ENCODE measurements around the gene POU2AF1. TPM values are rescaled to one million over a fixed set of nuclear protein-coding genes. Genes with fewer than 3 reads are reported as not detected.
"Not testable (repeated sequence)": the region's sequence is repeated elsewhere in the genome, so short reads cannot be mapped to it uniquely, and the experiment has no call there.

POU2AF1 gene
- polyA plus RNA-seq, 6 donors from 2014 or later: 63.6 to 114 (median 89.3) TPM

DNA sequence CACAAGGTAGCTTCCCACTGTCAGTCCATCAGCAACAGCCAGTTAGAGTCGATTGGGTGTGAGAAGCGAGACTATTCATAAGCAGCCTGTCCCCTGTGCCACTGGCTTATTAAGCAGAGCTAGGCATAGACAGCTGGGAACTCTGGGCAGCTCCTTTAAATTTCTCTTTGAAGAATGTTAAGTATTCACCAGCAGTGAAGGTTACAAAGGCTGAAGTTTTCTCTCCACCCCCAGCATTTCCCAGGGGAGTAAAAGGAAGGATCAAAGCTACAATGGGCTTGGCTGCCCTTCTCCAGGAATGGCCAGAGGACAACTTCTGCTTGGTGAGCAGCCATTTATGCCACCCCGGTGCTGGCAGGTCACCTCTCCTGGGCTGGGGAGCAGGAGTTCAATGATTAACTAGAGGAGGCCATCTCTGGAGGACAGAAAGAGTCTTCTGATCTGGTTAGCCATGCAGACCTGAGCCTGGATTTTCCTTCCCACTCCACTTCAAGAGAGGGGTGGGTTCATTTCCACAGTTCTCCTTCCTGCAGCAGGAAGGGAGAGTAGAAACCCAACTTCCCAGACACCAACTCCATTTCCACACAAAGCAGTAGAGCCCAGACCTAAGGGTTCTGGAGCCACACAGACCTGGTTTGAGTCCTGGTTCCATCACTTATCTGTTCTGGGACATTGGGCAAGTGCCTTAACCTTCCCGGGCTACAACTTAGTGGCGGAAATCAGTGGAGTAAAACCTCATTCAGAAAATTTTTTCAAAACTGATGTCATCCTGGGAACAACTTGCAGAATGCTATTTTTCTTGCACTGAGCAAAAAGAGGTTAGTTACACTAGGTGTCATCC lies 58.1 kb downstream of the POU2AF1 start:
- peaks cover 11 to 13% of the 10 kb centered on the region in 2 donors for H3K36me3 Mint-ChIP-seq
- no peak for ATAC-seq (ENCODE audit: low read depth in 2 of 2)
- no peak overlapping the region for H3K27ac Mint-ChIP-seq
- peaks cover 0 to under 1% (median 0%) of the 10 kb centered on the region in 7 donors for H3K9me3 Mint-ChIP-seq
- no peak for DNase-seq
- H3K4me3 Mint-ChIP-seq: no peak overlapping the region
- H3K27me3 Mint-ChIP-seq: no peaks in the 10 kb centered on the region
- H3K4me1 Mint-ChIP-seq: peaks cover 3 to 4% (median 4%) of the 10 kb centered on the region in 3 donors

DNA sequence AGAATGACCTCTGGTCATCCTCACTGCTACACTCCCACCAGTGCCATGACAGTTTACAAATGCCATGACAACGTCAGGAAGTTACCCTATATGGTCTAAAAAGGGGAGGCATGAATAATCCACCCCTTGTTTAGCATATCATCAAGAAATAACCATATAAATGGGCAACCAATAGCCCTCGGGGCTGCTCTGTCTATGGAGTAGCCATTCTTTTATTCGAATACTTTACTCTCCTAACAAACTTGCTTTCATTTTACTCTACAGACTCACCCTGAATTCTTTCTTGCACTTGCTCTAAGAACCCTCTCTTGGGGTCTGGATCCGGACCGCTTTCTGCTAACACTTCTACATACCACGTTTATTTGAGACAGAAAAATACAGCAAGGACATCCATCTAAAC lies 58.9 kb downstream of the POU2AF1 start:
- H3K4me3 Mint-ChIP-seq; DNase-seq; ATAC-seq (ENCODE audit: low read depth in 2 of 2); H3K4me1 Mint-ChIP-seq; H3K27me3 Mint-ChIP-seq; H3K9me3 Mint-ChIP-seq: not testable (repeated sequence)
- peak overlapping the region in 1 of 6 donors; percentile 81 for H3K27ac Mint-ChIP-seq
- peaks cover 8 to 18% of the 10 kb centered on the region in 2 donors for H3K36me3 Mint-ChIP-seq

DNA sequence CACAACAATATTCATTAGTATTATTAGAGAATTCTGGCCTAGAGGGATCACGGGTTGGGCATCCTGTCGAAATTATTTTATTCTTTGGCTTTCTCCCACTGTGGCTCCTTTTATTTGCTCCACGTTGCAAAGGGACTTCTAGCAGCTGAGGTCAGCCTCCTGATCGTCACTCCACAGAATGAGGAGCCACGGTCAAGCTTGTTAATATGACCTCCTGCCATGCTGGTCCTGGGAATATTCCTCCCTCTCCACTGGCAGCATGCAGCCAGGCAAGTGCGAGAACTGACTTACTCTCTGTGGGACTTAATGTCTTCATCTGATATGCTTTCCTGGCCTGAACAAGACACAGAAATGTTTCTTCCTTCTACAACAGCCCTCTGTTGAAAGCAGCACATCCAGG lies 59.8 kb downstream of the POU2AF1 start:
- H3K36me3 Mint-ChIP-seq: peaks cover 8 to 25% of the 10 kb centered on the region in 2 donors

DNA sequence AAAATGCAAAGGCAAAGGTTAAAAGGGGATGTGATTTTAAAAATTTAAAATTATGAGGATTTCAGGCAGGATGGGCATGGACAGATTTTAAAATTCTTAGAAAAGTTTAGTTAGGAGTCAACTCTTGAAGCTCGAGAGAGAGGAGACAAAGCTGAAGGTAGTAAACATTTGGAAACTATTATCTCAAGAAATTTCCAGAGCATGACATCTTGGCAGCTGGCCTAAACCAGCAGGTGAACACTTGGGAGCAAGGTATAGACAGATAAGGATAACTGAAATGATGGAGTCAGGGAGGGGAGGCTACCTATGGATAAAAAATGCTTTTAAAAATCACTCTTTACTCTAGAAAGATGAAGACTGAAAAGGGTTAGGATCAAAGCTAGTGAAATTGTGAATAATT lies 67.0 kb downstream of the POU2AF1 start:
- H3K4me3 Mint-ChIP-seq: no peak overlapping the region
- peaks cover 0 to 1% (median 0%) of the 10 kb centered on the region in 3 donors for H3K4me1 Mint-ChIP-seq
- ATAC-seq (ENCODE audit: low read depth in 2 of 2) (no peak), DNase-seq (no peak)
- H3K9me3 Mint-ChIP-seq: peaks cover 4 to 12% (median 7%) of the 10 kb centered on the region in 7 donors
- peaks cover 0 to 12% (median 0%) of the 10 kb centered on the region in 3 donors for H3K27me3 Mint-ChIP-seq
- H3K27ac Mint-ChIP-seq: no peak overlapping the region
- H3K36me3 Mint-ChIP-seq: peaks cover 18 to 48% of the 10 kb centered on the region in 2 donors

More for the DNA sequence above, 59.8 kb downstream of the POU2AF1 start:
- ATAC-seq (ENCODE audit: low read depth in 2 of 2): no peak
- no peak for DNase-seq
- Mint-ChIP-seq H3K27me3 (peaks cover 0 to 6% (median 0%) of the 10 kb centered on the region in 3 donors), H3K27ac (peak overlapping the region in 1 of 6 donors; percentile 44), H3K9me3 (peaks cover 0 to 2% (median 0%) of the 10 kb centered on the region in 7 donors), H3K4me3 (no peak overlapping the region), H3K4me1 (peaks cover 0 to 1% (median 0%) of the 10 kb centered on the region in 3 donors)

DNA sequence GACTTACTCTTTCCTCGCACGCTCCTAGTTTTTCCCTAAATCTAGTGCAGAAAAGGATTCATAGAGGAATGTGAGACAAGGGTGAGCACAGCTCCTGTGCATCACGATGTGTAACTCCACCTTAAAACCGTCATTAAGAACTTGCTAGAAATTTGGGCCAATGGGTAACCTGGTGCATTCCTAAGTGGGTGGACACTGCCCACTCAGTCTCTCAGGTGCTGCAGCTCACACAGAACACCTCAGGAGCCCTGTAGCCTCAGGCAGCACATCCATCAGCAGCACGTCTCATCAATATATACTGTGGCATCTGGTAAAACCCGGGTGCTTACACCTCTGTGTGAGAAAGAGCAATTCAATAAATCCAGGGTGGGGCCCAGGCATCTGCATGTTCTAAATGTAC lies 68.4 kb downstream of the POU2AF1 start:
- H3K9me3 Mint-ChIP-seq: peaks cover 2 to 12% (median 7%) of the 10 kb centered on the region in 7 donors
- DNase-seq: no peak
- peaks cover 0 to 19% (median 0%) of the 10 kb centered on the region in 3 donors for H3K27me3 Mint-ChIP-seq
- H3K4me3 Mint-ChIP-seq: no peak overlapping the region
- no peak for ATAC-seq (ENCODE audit: low read depth in 2 of 2)
- peaks cover 0 to 1% (median 0%) of the 10 kb centered on the region in 3 donors for H3K4me1 Mint-ChIP-seq
- H3K27ac Mint-ChIP-seq: peak overlapping the region in 1 of 6 donors; percentile 54
- H3K36me3 Mint-ChIP-seq: peaks cover 18 to 46% of the 10 kb centered on the region in 2 donors

DNA sequence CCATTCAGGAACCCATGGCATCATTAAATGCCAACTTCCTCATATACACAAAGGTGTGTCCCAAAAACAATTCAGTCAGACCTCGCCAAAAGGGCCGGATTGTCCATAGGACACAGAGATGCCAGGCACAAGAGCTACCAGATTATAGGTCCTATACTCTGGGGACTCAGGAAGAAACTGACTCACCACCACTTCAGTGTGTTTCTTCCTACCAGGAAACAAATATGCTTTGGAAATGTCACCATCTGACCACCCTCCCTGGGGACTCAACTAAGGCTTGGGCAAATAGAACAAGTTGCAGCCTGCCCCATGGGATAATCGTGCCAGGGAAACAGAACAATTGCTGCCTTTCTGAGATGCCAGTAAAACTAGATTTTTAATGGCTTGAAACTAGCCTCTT lies 69.0 kb downstream of the POU2AF1 start:
- H3K4me1 Mint-ChIP-seq: peaks cover 0 to 3% (median 1%) of the 10 kb centered on the region in 3 donors
- peaks cover 0 to 19% (median 0%) of the 10 kb centered on the region in 3 donors for H3K27me3 Mint-ChIP-seq
- peak overlapping the region in 1 of 6 donors; percentile 65 for H3K27ac Mint-ChIP-seq
- H3K4me3 Mint-ChIP-seq: no peak overlapping the region
- peaks cover 2 to 12% (median 7%) of the 10 kb centered on the region in 7 donors for H3K9me3 Mint-ChIP-seq
- H3K36me3 Mint-ChIP-seq: peaks cover 18 to 41% of the 10 kb centered on the region in 2 donors
- DNase-seq (no peak), ATAC-seq (ENCODE audit: low read depth in 2 of 2) (no peak)

DNA sequence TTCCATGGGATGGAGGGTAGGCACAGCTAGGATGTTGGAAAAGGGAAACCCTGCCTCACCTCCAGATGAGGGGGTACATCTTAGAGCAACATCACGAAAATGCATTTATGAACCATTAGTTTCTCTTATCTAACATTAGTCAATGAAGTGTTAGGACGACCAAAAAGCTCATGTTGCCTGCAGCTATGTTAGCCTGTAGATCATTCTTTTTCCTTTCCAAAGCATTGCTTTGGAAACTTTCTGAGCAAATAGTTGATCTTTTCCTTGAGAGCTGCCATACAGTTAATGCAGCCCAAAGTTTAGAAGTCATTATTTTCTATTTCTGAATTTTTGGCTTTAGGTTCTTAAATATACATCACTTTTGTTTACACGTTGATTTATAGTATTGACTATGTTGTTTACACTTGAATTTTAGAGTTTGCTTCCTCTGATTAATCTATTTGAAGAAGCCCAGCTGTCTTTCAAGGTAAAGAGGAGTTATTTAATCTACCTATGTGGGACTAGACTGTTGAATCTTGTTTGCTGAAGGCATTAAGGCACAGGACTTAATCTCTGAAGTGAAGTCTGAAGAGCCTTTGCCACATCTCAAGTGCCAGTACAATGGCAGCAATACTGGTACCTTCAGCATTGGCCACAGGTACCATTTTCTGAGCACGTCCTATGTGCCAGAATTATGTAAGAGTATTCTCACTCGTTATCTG lies 69.7 kb downstream of the POU2AF1 start:
- Mint-ChIP-seq H3K4me3 (no peak overlapping the region), H3K27ac (no peak overlapping the region), H3K27me3 (peaks cover 0 to 14% (median 0%) of the 10 kb centered on the region in 3 donors), H3K36me3 (peaks cover 11 to 35% of the 10 kb centered on the region in 2 donors), H3K9me3 (peaks cover 2 to 9% (median 7%) of the 10 kb centered on the region in 7 donors), H3K4me1 (peaks cover 0 to 3% (median under 1%) of the 10 kb centered on the region in 3 donors)
- ATAC-seq (ENCODE audit: low read depth in 2 of 2) (no peak), DNase-seq (no peak)

DNA sequence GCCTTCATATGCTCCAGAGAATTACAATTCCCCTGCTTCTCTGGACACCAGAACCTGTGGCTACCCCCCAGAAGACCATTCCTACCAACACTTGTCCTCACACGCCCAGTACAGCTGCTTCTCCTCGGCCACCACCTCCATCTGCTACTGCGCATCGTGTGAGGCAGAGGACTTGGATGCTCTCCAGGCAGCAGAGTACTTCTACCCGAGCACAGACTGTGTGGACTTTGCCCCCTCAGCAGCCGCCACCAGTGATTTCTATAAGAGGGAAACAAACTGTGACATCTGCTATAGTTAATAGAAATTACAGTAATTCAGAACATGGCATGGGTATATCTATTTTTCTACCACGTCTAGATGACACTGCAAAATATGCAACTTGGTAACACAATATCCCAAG lies 70.9 kb downstream of the POU2AF1 start:
- DNase-seq (no peak), ATAC-seq (ENCODE audit: low read depth in 2 of 2) (no peak)
- Mint-ChIP-seq H3K9me3 (peaks cover 1 to 6% (median 2%) of the 10 kb centered on the region in 7 donors), H3K4me3 (no peak overlapping the region), H3K27me3 (peaks cover 0 to 13% (median 0%) of the 10 kb centered on the region in 3 donors), H3K4me1 (peaks cover 0 to 3% (median 0%) of the 10 kb centered on the region in 3 donors), H3K27ac (no peak overlapping the region), H3K36me3 (peaks cover 4 to 28% of the 10 kb centered on the region in 2 donors)

DNA sequence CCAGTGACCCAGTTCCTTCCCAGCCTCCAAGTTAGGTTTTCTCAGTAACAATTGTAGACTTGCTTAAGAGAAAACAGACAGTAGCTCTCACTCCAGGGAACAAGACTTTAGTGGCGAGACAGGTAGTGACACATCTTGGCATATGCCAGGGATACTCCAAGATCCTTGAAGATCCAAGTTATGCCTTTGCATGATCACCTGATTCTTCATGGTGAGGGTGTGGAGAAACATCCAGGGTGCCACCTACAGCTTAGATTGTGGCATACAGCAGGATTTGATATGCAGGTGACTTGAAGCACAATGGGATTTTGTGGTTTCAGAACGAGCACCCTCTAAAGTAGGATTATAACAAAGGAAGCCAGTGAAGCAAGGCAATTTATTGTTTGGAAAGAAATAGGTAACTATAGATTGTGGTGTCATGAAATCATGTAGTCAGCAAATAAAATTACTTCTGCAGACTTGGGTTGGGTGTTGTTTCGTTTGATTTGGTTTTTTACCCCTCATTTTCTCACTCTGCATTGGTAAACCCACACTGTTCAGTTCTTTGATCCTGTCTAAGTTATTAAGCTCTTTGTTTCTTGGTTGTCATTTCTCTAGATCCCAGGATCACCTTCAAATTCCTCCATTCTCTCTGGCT lies 71.5 kb downstream of the POU2AF1 start:
- Mint-ChIP-seq H3K9me3 (peaks cover 0 to 2% (median 0%) of the 10 kb centered on the region in 7 donors), H3K36me3 (peaks cover 0 to 23% of the 10 kb centered on the region in 2 donors), H3K27me3 (peaks cover 0 to 13% (median 0%) of the 10 kb centered on the region in 3 donors), H3K27ac (no peak overlapping the region), H3K4me1 (peaks cover 5% of the 10 kb centered on the region in 3 donors), H3K4me3 (no peak overlapping the region)
- ATAC-seq (ENCODE audit: low read depth in 2 of 2) (no peak), DNase-seq (no peak)

DNA sequence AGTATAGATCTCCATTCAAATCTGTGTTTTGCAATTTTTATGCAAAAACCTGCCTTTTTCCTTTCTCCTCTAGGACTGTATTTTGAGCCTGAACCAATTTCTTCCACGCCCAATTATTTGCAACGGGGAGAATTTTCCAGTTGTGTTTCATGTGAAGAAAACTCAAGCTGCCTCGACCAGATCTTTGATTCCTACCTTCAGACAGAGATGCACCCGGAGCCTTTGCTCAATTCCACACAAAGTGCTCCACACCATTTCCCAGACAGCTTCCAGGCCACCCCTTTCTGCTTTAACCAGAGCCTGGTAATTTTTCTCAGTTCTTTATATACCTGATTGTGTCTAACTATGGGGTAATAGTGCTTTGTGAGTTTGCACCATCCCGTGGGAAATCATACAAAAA lies 72.8 kb downstream of the POU2AF1 start:
- DNase-seq: no peak
- Mint-ChIP-seq H3K27me3 (peaks cover 0 to 13% (median 0%) of the 10 kb centered on the region in 3 donors), H3K4me1 (peaks cover 12 to 18% (median 18%) of the 10 kb centered on the region in 3 donors), H3K36me3 (peaks cover 0 to 16% of the 10 kb centered on the region in 2 donors), H3K4me3 (no peak overlapping the region), H3K9me3 (no peaks in the 10 kb centered on the region), H3K27ac (no peak overlapping the region)
- ATAC-seq (ENCODE audit: low read depth in 2 of 2): no peak

DNA sequence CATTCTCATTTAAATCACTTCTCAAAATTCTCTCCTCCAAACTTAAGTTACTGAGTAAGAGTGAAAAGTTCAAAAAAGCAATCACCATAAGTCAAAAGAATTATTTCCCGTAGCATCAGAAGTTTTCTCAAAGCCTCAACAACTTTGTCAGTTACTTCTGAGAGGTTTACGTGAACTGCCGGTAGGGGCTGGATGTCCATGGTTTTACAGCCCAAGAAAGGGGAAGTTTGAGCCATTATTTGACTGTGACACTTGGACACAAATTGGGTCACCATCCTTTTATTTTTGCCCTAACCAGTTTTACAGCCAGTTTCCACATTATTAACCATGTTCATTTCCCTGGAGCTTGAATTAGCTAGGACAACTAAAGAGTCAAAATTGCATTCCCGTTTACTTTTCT lies 73.2 kb downstream of the POU2AF1 start:
- Mint-ChIP-seq H3K4me1 (peaks cover 17 to 22% (median 21%) of the 10 kb centered on the region in 3 donors), H3K36me3 (peaks cover 0 to 16% of the 10 kb centered on the region in 2 donors), H3K9me3 (no peaks in the 10 kb centered on the region), H3K27me3 (peaks cover 0 to 13% (median 0%) of the 10 kb centered on the region in 3 donors), H3K4me3 (no peak overlapping the region), H3K27ac (no peak overlapping the region)
- ATAC-seq (ENCODE audit: low read depth in 2 of 2) (peak in 1 of 2 donors; percentile 32), DNase-seq (no peak)

DNA sequence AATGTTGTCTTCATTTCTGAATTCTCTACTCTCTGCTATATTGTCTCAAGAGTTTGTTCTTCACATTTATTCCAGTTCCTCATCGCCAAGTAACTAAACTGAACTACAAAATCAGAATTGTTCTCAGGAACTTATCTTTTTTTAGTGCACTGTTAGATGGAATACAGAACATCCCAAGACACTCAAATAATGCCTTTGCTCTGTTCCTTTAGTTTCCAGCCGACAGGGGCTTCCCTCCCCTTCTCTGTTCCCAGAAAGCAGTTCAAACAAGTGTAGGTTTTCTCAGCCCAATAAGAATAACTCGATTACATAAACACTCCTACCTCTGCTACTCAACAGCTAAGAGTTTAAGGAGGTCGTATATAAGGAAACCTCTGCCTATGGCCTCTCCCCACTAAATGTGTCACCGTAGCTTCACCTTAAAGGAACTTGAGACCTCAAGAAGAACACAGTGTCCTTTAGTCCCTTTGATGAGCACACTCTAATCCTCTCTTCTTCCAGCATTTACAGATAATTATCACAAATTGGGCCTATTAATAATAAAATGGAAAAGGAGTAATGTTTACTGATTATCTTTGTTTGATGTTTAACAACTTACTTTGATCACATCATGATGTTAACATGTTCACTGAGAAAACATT lies 73.8 kb downstream of the POU2AF1 start:
- DNase-seq (no peak), ATAC-seq (ENCODE audit: low read depth in 2 of 2) (no peak)
- Mint-ChIP-seq H3K4me1 (peaks cover 23 to 28% (median 27%) of the 10 kb centered on the region in 3 donors), H3K27ac (no peak overlapping the region), H3K27me3 (peaks cover 0 to 13% (median 0%) of the 10 kb centered on the region in 3 donors), H3K36me3 (peaks cover 0 to 16% of the 10 kb centered on the region in 2 donors), H3K4me3 (no peak overlapping the region), H3K9me3 (no peaks in the 10 kb centered on the region)

All from naive B cell (primary cell).